Mesendoderm (in vitro differentiated cells): ENCODE measurements around the gene TSPAN6.

ENCODE experiments used
- DNase-seq: peaks from one replicate; pipeline ENCODE4 v3.0.0; 2013
- H2AK5ac ChIP-seq: 2 replicates; pipeline ENCODE4 v1.6.1; 2013; ENCODE audit warnings: low read length, inconsistent platforms
- H2BK120ac ChIP-seq: 2 replicates; pipeline ENCODE4 v1.6.1; 2013; ENCODE audit warnings: low read depth, mild to moderate bottlenecking, low read length, moderate library complexity, mixed read lengths
- H2BK15ac ChIP-seq: replicated peaks from 2 replicates; pipeline ENCODE4 v1.6.1; 2013; ENCODE audit warnings: low read depth, mild to moderate bottlenecking, moderate library complexity
- H2BK5ac ChIP-seq: 2 replicates; pipeline ENCODE4 v1.6.1; 2013; ENCODE audit warnings: low read length, inconsistent platforms
- H3K18ac ChIP-seq: 2 replicates; pipeline ENCODE4 v1.6.1; 2013; ENCODE audit warnings: mild to moderate bottlenecking, low read length, mixed read lengths
- H3K23ac ChIP-seq: one replicate; pipeline ENCODE4 v1.6.1; 2013; ENCODE audit warnings: low read length
- H3K27ac ChIP-seq: 2 replicates; pipeline ENCODE4 v1.5.1; 2013; ENCODE audit warnings: low read depth, mild to moderate bottlenecking, inconsistent platforms, low read length, moderate library complexity
- H3K27me3 ChIP-seq: 2 replicates; pipeline ENCODE4 v1.6.1; 2013; ENCODE audit warnings: low read length, control low read depth, mild to moderate bottlenecking, inconsistent platforms; ENCODE audit not compliant: insufficient read depth, poor library complexity
- H3K36me3 ChIP-seq: 2 replicates; pipeline ENCODE4 v1.6.1; 2013; ENCODE audit warnings: low read length, inconsistent platforms; ENCODE audit not compliant: control insufficient read depth, insufficient read depth
- H3K4ac ChIP-seq: one replicate; pipeline ENCODE4 v1.6.1; 2013; ENCODE audit warnings: low read depth, mild to moderate bottlenecking, low read length, moderate library complexity
- H3K4me1 ChIP-seq: 2 replicates; pipeline ENCODE4 v1.6.1; 2013; ENCODE audit warnings: low read depth, low read length, inconsistent platforms; ENCODE audit not compliant: control insufficient read depth
- H3K4me2 ChIP-seq: 2 replicates; pipeline ENCODE4 v1.6.1; 2013; ENCODE audit warnings: low read length
- H3K4me3 ChIP-seq: 2 replicates; pipeline ENCODE4 v1.5.1; 2013; ENCODE audit warnings: mild to moderate bottlenecking, low read length
- H3K56ac ChIP-seq: one replicate; pipeline ENCODE4 v1.6.1; 2013; ENCODE audit warnings: low read length
- H3K79me1 ChIP-seq: 2 replicates; pipeline ENCODE4 v1.6.1; 2013; ENCODE audit warnings: low read length, inconsistent platforms
- H3K79me2 ChIP-seq: 2 replicates; pipeline ENCODE4 v1.6.1; 2013; ENCODE audit warnings: mild to moderate bottlenecking, low read length; ENCODE audit not compliant: control insufficient read depth, insufficient read depth
- H3K9ac ChIP-seq: 2 replicates; pipeline ENCODE4 v1.6.1; 2013; ENCODE audit warnings: low read length, inconsistent platforms
- H4K5ac ChIP-seq: one replicate; pipeline ENCODE4 v1.6.1; 2013; ENCODE audit warnings: low read length
- H4K8ac ChIP-seq: one replicate; pipeline ENCODE4 v1.6.1; 2013; ENCODE audit warnings: low read depth, mild to moderate bottlenecking, control low read depth, low read length, moderate library complexity
- WGBS: extraction: QIAGEN DNeasy Blood & Tissue Kit; methylation state at CpG from one replicate; pipeline ENCODE4 v1.1.7; 2013; ENCODE audit warnings: low lambda C conversion rate, missing lambda C conversion rate; ENCODE audit not compliant: insufficient coverage; ENCODE audit errors: extremely low coverage; 5-methylcytosine and 5-hydroxymethylcytosine counted together

The TSPAN6 gene

GRCh38 chrX:100680756-100681155 is 44.1 kb upstream of the TSPAN6 start:
- Histone ChIP-seq H2BK15ac (no peak overlapping the region), H3K18ac (no peak overlapping the region), H3K4me2 (no peak overlapping the region), H3K56ac (no peak overlapping the region), H3K79me1 (no peaks in the 10 kb centered on the region), H3K79me2 (no peaks in the 10 kb centered on the region), H2BK120ac (no peak overlapping the region), H3K23ac (no peak overlapping the region), H2BK5ac (no peak overlapping the region), H3K4me3 (no peak overlapping the region), H3K27ac (no peak overlapping the region), H4K5ac (no peak overlapping the region), H3K9ac (no peak overlapping the region), H4K8ac (no peak overlapping the region), H3K27me3 (no peaks in the 10 kb centered on the region), H3K4me1 (no peaks in the 10 kb centered on the region), H3K36me3 (no peaks in the 10 kb centered on the region), H2AK5ac (no peak overlapping the region), H3K4ac (no peak overlapping the region)
- no peak for DNase-seq
- no CpG with 5 or more reads among the region's 2 CpGs for WGBS

GRCh38 chrX:100677611-100678181 is 41.1 kb upstream of the TSPAN6 start:
- H3K4ac ChIP-seq, result no peak overlapping the region
- H2BK120ac ChIP-seq, result no peak overlapping the region
- no peak overlapping the region for H3K4me3 ChIP-seq
- no peaks in the 10 kb centered on the region for H3K79me1 ChIP-seq
- no peaks in the 10 kb centered on the region for H3K79me2 ChIP-seq
- WGBS, result no CpG with 5 or more reads among the region's 5 CpGs
- H2BK15ac ChIP-seq, result no peak overlapping the region
- no peak overlapping the region for H3K23ac ChIP-seq
- DNase-seq, result no peak
- no peaks in the 10 kb centered on the region for H3K4me1 ChIP-seq
- H4K5ac ChIP-seq, result no peak overlapping the region
- H4K8ac ChIP-seq, result no peak overlapping the region
- no peak overlapping the region for H3K9ac ChIP-seq
- no peak overlapping the region for H3K27ac ChIP-seq
- no peak overlapping the region for H3K18ac ChIP-seq
- H3K27me3 ChIP-seq, result no peaks in the 10 kb centered on the region
- H3K36me3 ChIP-seq, result no peaks in the 10 kb centered on the region
- H2BK5ac ChIP-seq, result no peak overlapping the region
- no peak overlapping the region for H3K4me2 ChIP-seq
- H2AK5ac ChIP-seq, result no peak overlapping the region
- H3K56ac ChIP-seq, result no peak overlapping the region

GRCh38 chrX:100674705-100675104 is 38.1 kb upstream of the TSPAN6 start:
- DNase-seq, result no peak
- H3K4ac ChIP-seq, result no peak overlapping the region
- no peak overlapping the region for H4K5ac ChIP-seq
- no peaks in the 10 kb centered on the region for H3K79me1 ChIP-seq
- H3K4me2 ChIP-seq, result no peak overlapping the region
- no peaks in the 10 kb centered on the region for H3K79me2 ChIP-seq
- no peak overlapping the region for H3K18ac ChIP-seq
- WGBS, result no CpG with 5 or more reads among the region's 2 CpGs
- H3K9ac ChIP-seq, result no peak overlapping the region
- no peak overlapping the region for H4K8ac ChIP-seq
- H2BK5ac ChIP-seq, result no peak overlapping the region
- no peak overlapping the region for H3K56ac ChIP-seq
- H2BK15ac ChIP-seq, result no peak overlapping the region
- no peaks in the 10 kb centered on the region for H3K27me3 ChIP-seq
- H3K36me3 ChIP-seq, result no peaks in the 10 kb centered on the region
- H3K4me3 ChIP-seq, result no peak overlapping the region
- H3K27ac ChIP-seq, result no peak overlapping the region
- no peak overlapping the region for H3K23ac ChIP-seq
- no peaks in the 10 kb centered on the region for H3K4me1 ChIP-seq
- no peak overlapping the region for H2AK5ac ChIP-seq
- no peak overlapping the region for H2BK120ac ChIP-seq

GRCh38 chrX:100673397-100673953 is 36.9 kb upstream of the TSPAN6 start:
- H3K27me3 ChIP-seq, result no peaks in the 10 kb centered on the region
- H3K4me1 ChIP-seq, result no peaks in the 10 kb centered on the region
- no peak for DNase-seq
- H3K27ac ChIP-seq, result no peak overlapping the region
- H3K18ac ChIP-seq, result no peak overlapping the region
- no peak overlapping the region for H3K23ac ChIP-seq
- H3K4me2 ChIP-seq, result no peak overlapping the region
- no peak overlapping the region for H2BK15ac ChIP-seq
- no peak overlapping the region for H3K4ac ChIP-seq
- no peak overlapping the region for H2BK5ac ChIP-seq
- H3K56ac ChIP-seq, result no peak overlapping the region
- H3K79me1 ChIP-seq, result no peaks in the 10 kb centered on the region
- H3K4me3 ChIP-seq, result no peak overlapping the region
- no CpG with 5 or more reads among the region's 3 CpGs for WGBS
- no peak overlapping the region for H4K5ac ChIP-seq
- no peaks in the 10 kb centered on the region for H3K79me2 ChIP-seq
- no peak overlapping the region for H3K9ac ChIP-seq
- H2BK120ac ChIP-seq, result no peak overlapping the region
- H2AK5ac ChIP-seq, result no peak overlapping the region
- H3K36me3 ChIP-seq, result no peaks in the 10 kb centered on the region
- H4K8ac ChIP-seq, result no peak overlapping the region

GRCh38 chrX:100672966-100673365 is 36.4 kb upstream of the TSPAN6 start:
- Histone ChIP-seq H4K5ac (no peak overlapping the region), H3K18ac (no peak overlapping the region), H3K27me3 (no peaks in the 10 kb centered on the region), H3K56ac (no peak overlapping the region), H3K4me1 (no peaks in the 10 kb centered on the region), H2AK5ac (no peak overlapping the region), H2BK15ac (no peak overlapping the region), H3K4me2 (no peak overlapping the region), H3K23ac (no peak overlapping the region), H3K79me2 (no peaks in the 10 kb centered on the region), H4K8ac (no peak overlapping the region), H2BK5ac (no peak overlapping the region), H3K79me1 (no peaks in the 10 kb centered on the region), H3K27ac (no peak overlapping the region), H2BK120ac (no peak overlapping the region), H3K4me3 (no peak overlapping the region), H3K36me3 (no peaks in the 10 kb centered on the region), H3K9ac (no peak overlapping the region), H3K4ac (no peak overlapping the region)
- WGBS, result no CpG with 5 or more reads among the region's 3 CpGs
- no peak for DNase-seq

- no peak overlapping the region for H3K4me3 ChIP-seq
- no peaks in the 10 kb centered on the region for H3K79me1 ChIP-seq
- no peak overlapping the region for H2BK120ac ChIP-seq
- H2AK5ac ChIP-seq, result no peak overlapping the region
- no peaks in the 10 kb centered on the region for H3K36me3 ChIP-seq
- H3K9ac ChIP-seq, result no peak overlapping the region
- H3K4me2 ChIP-seq, result no peak overlapping the region
- no peaks in the 10 kb centered on the region for H3K79me2 ChIP-seq
- no peak for DNase-seq
- no peak overlapping the region for H3K27ac ChIP-seq
- H2BK15ac ChIP-seq, result no peak overlapping the region
- H3K4ac ChIP-seq, result no peak overlapping the region
- H3K4me1 ChIP-seq, result no peaks in the 10 kb centered on the region
- no peaks in the 10 kb centered on the region for H3K27me3 ChIP-seq
- no CpG with 5 or more reads among the region's 2 CpGs for WGBS
- no peak overlapping the region for H4K5ac ChIP-seq
- no peak overlapping the region for H3K56ac ChIP-seq
- H3K18ac ChIP-seq, result no peak overlapping the region
- H3K23ac ChIP-seq, result no peak overlapping the region
- H2BK5ac ChIP-seq, result no peak overlapping the region
- no peak overlapping the region for H4K8ac ChIP-seq
These were observed 27.0 kb upstream of the TSPAN6 start for GRCh38 chrX:100663642-100664041.
